ENCODE results near the gene OMP. TPM values are rescaled to one million over a fixed set of nuclear protein-coding genes. Genes with fewer than 3 reads are reported as not detected.

OMP gene
- total RNA-seq, 6 donors from 2014 or later: 0.77 to 5.2 TPM; not detected in 4

- ATAC-seq (ENCODE audit: low FRiP score in 2 of 2): no peak
- H3K4me3 ChIP-seq: no peak overlapping the region
- WGBS, 2 donors: 71 to 91% methylated on average over 3 of the region's 3 CpGs
Observed at GRCh38 chr11:77111277-77111676, 8.6 kb downstream of the OMP start.

DNA sequence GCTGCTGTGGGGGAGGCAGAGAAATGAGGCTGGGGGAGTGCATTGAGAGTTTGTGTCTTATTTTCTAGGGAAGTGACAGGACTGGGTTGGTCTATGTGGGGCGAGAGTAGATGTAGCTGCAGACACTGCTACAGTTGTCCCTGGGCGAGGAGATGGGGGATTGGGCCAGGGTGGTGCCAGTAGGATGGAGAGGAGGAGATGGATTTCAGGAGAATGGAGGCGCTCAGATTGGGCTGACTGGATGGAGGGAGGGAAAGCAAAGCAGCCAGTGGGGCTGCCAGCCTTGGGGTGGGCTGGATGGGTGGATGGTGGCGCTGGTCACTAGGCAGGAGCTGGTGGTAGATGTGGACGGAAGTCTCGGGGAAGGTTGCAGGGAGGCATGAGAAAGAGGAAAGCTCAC is 9.3 kb downstream of the OMP start:
- Histone ChIP-seq H3K4me3 (no peak overlapping the region), H3K4me1 (peaks cover 0 to 8% (median 4%) of the 10 kb centered on the region in 4 donors), H3K9me3 (no peaks in the 10 kb centered on the region), H3K36me3 (no peaks in the 10 kb centered on the region), H3K27me3 (no peaks in the 10 kb centered on the region), H3K27ac (no peak overlapping the region)
- WGBS, 2 donors: 91 to 95% methylated on average over 6 of the region's 6 CpGs
- TF ChIP-seq POLR2AphosphoS5 (IDR thresholded peaks at IDR 0.05) (no peak), EP300 (IDR thresholded peaks at IDR 0.05) (no peak), POLR2A (IDR thresholded peaks at IDR 0.05) (no peak)
- TF ChIP-seq, protein P1, sequence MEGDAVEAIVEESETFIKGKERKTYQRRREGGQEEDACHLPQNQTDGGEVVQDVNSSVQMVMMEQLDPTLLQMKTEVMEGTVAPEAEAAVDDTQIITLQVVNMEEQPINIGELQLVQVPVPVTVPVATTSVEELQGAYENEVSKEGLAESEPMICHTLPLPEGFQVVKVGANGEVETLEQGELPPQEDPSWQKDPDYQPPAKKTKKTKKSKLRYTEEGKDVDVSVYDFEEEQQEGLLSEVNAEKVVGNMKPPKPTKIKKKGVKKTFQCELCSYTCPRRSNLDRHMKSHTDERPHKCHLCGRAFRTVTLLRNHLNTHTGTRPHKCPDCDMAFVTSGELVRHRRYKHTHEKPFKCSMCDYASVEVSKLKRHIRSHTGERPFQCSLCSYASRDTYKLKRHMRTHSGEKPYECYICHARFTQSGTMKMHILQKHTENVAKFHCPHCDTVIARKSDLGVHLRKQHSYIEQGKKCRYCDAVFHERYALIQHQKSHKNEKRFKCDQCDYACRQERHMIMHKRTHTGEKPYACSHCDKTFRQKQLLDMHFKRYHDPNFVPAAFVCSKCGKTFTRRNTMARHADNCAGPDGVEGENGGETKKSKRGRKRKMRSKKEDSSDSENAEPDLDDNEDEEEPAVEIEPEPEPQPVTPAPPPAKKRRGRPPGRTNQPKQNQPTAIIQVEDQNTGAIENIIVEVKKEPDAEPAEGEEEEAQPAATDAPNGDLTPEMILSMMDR (IDR thresholded peaks at IDR 0.05): no peak
- no peak for DNase-seq
- ATAC-seq (ENCODE audit: low FRiP score in 2 of 2): no peak

More at GRCh38 chr11:77111277-77111676, 8.6 kb downstream of the OMP start:
- no peak for TF ChIP-seq POLR2AphosphoS5 (IDR thresholded peaks at IDR 0.05)
- TF ChIP-seq, protein P1 (IDR thresholded peaks at IDR 0.05): no peak
- TF ChIP-seq EP300 (IDR thresholded peaks at IDR 0.05): no peak
- no peak for TF ChIP-seq POLR2A (IDR thresholded peaks at IDR 0.05)
- no peaks in the 10 kb centered on the region for H3K9me3 ChIP-seq
- H3K4me1 ChIP-seq: peaks cover 0 to 8% (median 4%) of the 10 kb centered on the region in 4 donors
- no peak for DNase-seq
- H3K27ac ChIP-seq: no peak overlapping the region
- no peaks in the 10 kb centered on the region for H3K27me3 ChIP-seq
- H3K36me3 ChIP-seq: no peaks in the 10 kb centered on the region

DNA sequence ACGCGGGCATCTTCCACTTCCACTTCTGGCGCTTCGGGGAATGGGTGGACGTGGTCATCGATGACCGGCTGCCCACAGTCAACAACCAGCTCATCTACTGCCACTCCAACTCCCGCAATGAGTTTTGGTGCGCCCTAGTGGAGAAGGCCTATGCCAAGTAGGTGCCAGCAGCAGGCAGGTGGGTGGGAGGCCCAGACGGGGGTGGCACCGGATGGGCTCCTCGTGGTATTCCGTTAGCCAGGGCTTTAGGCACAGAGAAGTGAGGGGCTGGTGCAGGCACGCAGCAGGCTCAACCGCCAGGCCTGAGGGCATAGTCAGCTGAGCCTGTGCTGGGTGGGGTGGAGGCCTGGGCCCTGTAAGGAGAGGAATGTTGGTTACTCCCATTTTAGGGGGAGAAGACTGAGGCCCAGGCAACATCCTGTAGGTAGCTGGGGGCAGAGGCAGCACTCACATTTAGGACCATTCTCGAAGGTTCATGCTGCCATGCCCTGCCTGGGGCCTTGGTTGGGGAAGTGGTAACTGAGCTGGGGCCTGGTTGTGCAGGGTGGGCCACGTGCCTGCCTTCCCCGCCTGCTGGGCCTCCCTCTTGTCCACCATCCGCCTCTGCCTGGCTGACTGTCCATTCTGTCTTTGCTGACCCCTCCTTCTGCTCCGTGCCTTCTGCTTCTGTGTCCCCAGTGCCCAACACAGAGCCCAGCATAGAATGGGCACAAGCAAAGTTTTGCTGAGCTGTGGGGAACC is 10.2 kb downstream of the OMP start:
- H3K4me1 ChIP-seq: peaks cover 0 to 4% (median 1%) of the 10 kb centered on the region in 4 donors
- WGBS, 2 donors: 93 to 95% methylated on average over 16 to 20 of the region's 20 CpGs
- DNase-seq (peak in 1 of 2 donors; percentile 62), ATAC-seq (ENCODE audit: low FRiP score in 2 of 2) (no peak)
- H3K27me3 ChIP-seq: no peaks in the 10 kb centered on the region
- no peak overlapping the region for H3K4me3 ChIP-seq
- H3K36me3 ChIP-seq: no peaks in the 10 kb centered on the region
- no peak overlapping the region for H3K27ac ChIP-seq
- TF ChIP-seq EP300 (IDR thresholded peaks at IDR 0.05): no peak
- no peak for TF ChIP-seq POLR2AphosphoS5 (IDR thresholded peaks at IDR 0.05)
- TF ChIP-seq POLR2A (IDR thresholded peaks at IDR 0.05): no peak
- TF ChIP-seq, protein P1 (IDR thresholded peaks at IDR 0.05): no peak
- no peaks in the 10 kb centered on the region for H3K9me3 ChIP-seq

DNA sequence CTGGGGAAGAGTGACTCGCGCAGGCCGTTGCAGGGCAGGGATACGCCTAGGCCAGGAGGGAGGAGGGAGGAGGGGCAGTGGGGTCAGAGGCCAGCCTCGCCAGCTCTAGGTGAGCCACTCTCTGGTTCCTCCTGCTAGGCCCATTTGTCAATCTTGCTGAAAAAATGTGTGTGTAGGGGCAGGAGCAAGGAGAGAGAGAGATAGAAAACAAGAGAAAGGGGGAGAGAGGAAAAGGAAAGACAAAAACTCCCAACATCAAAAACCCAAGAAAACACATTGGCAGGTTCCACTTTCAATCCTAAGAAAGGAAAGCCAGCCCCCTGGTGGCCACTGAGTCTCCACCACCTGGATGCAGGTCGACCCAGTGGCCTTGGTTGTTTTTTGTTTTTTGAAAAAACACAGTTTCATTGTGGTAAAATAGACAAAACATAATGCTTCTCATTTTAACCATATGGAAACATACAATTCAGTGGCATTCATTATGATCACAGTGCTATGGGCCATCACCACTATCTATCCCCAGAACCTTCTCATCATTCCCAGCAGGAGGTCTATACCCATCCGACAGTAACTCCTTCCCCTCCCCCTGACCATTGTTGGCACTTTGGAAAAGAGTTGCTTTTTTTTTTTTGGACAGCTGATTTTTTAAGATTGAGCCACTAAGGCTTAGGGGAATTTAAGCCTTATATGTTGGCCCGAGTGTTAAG is 10.9 kb downstream of the OMP start:
- no peak overlapping the region for H3K27ac ChIP-seq
- peaks cover 0 to 6% (median under 1%) of the 10 kb centered on the region in 4 donors for H3K36me3 ChIP-seq
- no peak overlapping the region for H3K4me3 ChIP-seq
- no peaks in the 10 kb centered on the region for H3K9me3 ChIP-seq
- TF ChIP-seq POLR2AphosphoS5 (IDR thresholded peaks at IDR 0.05): no peak
- TF ChIP-seq POLR2A (IDR thresholded peaks at IDR 0.05): no peak
- no peak for TF ChIP-seq EP300 (IDR thresholded peaks at IDR 0.05)
- TF ChIP-seq, protein P1 (IDR thresholded peaks at IDR 0.05): peak in 2 of 6 experiments; percentile 6 to 25
- H3K4me1 ChIP-seq: no peaks in the 10 kb centered on the region
- WGBS, 2 donors: 69 to 73% methylated on average over 8 of the region's 8 CpGs
- no peak for DNase-seq
- ATAC-seq (ENCODE audit: low FRiP score in 2 of 2): no peak
- H3K27me3 ChIP-seq: no peaks in the 10 kb centered on the region
